Measurements from ENCODE around the gene PPP4R4. TPM values are rescaled to one million over a fixed set of nuclear protein-coding genes. Genes with fewer than 3 reads are reported as not detected.
A peak's percentile ranks its signal among the peaks of the same experiment; 100 is the strongest.

Gene PPP4R4
- total RNA-seq, 2 donors from 2014 or later, result 0.27 to 8.9 TPM

DNA sequence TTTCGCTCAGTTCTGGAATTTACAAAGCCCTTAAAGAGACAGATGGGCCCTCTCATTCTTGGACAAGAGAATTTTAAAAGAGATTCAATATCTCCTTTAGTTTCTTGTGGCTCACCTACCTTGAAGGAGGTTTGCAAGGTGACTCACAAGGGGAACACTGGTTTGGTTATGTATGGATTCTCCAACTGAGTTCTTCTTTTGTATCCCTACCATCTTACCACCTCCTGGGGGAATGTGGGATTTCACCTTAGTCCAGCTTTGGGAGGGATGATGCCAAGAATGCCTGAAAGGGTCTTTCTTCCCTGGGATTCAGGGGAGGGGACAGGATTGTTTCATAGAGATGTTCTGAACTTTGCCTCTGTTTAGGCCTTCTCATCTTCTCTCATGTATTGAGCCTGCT is 3.7 kb downstream of the PPP4R4 start:
- ATAC-seq (ENCODE audit: insufficient number of reproducible peaks, low FRiP score, low read depth) (no peak), DNase-seq (ENCODE audit: low spot score) (no peak)
- Histone ChIP-seq H3K9me3 (no peaks in the 10 kb centered on the region), H3K4me3 (no peak overlapping the region), H3K27ac (no peak overlapping the region), H3K27me3 (replicated peaks; ENCODE audit: insufficient read depth) (peaks cover 8% of the 10 kb centered on the region), H3K4me1 (ENCODE audit: control insufficient read depth in 1 of 2, low read depth in 2 of 2) (peaks cover 4 to 26% of the 10 kb centered on the region in 2 donors), H3K36me3 (no peaks in the 10 kb centered on the region)
- TF ChIP-seq, protein P1, sequence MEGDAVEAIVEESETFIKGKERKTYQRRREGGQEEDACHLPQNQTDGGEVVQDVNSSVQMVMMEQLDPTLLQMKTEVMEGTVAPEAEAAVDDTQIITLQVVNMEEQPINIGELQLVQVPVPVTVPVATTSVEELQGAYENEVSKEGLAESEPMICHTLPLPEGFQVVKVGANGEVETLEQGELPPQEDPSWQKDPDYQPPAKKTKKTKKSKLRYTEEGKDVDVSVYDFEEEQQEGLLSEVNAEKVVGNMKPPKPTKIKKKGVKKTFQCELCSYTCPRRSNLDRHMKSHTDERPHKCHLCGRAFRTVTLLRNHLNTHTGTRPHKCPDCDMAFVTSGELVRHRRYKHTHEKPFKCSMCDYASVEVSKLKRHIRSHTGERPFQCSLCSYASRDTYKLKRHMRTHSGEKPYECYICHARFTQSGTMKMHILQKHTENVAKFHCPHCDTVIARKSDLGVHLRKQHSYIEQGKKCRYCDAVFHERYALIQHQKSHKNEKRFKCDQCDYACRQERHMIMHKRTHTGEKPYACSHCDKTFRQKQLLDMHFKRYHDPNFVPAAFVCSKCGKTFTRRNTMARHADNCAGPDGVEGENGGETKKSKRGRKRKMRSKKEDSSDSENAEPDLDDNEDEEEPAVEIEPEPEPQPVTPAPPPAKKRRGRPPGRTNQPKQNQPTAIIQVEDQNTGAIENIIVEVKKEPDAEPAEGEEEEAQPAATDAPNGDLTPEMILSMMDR (IDR thresholded peaks at IDR 0.05), result no peak

DNA sequence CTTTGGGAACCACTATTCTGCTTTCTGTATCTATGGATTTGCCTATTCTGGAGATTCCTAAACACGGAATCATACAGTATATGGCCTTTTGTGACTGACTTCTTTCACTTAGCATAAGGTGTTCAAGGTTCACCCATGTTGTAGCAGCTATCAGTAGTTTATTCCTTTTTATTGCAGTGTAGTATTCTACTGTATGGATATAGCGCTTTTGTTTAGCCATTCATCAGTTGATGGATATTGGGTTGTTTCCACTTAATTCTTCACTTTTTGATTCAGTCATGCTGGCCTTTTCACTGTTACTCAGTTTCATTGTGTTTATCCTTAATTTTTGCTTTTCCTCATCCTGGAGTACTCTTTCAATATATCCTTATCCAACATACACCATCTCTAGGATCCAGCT is 5.1 kb downstream of the PPP4R4 start:
- H3K9me3 ChIP-seq, result no peaks in the 10 kb centered on the region
- peaks cover 8% of the 10 kb centered on the region for H3K27me3 ChIP-seq (replicated peaks; ENCODE audit: insufficient read depth)
- H3K4me1 ChIP-seq (ENCODE audit: control insufficient read depth in 1 of 2, low read depth in 2 of 2), result peaks cover 4 to 21% of the 10 kb centered on the region in 2 donors
- ATAC-seq (ENCODE audit: insufficient number of reproducible peaks, low FRiP score, low read depth) (no peak), DNase-seq (ENCODE audit: low spot score) (no peak)
- TF ChIP-seq, protein P1 (IDR thresholded peaks at IDR 0.05), result no peak
- no peaks in the 10 kb centered on the region for H3K36me3 ChIP-seq
- no peak overlapping the region for H3K4me3 ChIP-seq
- H3K27ac ChIP-seq, result no peak overlapping the region

DNA sequence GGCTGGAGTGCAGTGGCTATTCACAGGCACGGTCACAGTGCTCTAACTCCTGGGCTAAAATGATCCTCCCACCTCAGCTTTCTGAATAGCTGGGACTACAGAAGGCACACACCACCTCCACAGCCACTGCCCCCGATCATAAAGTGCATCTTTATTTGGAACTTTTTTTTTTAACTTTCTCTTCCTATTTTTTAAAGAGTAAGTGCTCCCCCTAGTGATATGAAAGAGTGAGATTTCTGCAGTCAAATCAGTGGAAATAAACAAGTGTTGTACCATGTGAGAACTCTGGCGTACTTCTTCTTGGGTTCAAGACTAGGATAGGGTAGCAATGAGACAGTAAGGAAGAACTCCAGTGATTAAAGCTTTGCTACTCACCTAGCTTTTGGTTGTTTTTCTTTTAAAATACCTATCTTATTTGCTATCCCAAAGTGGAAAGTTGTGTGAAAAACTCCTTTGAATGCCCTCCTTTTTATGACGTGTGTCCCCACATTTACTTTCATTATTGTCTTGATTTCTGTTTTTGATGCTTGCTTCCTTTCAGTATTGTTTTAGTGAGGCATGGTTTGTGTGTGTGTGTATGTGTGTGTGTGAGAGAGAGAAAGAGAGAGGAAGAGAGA is 6.6 kb downstream of the PPP4R4 start:
- H3K4me1 ChIP-seq (ENCODE audit: control insufficient read depth in 1 of 2, low read depth in 2 of 2), result peaks cover 0 to 7% of the 10 kb centered on the region in 2 donors
- no peak for DNase-seq (ENCODE audit: low spot score)
- no peak overlapping the region for H3K27ac ChIP-seq
- TF ChIP-seq, protein P1 (IDR thresholded peaks at IDR 0.05), result peak; percentile 57
- H3K9me3 ChIP-seq, result no peaks in the 10 kb centered on the region
- H3K4me3 ChIP-seq, result peak overlapping the region; percentile 22
- no peak for ATAC-seq (ENCODE audit: insufficient number of reproducible peaks, low FRiP score, low read depth)
- peaks cover 10% of the 10 kb centered on the region for H3K27me3 ChIP-seq (replicated peaks; ENCODE audit: insufficient read depth)
- no peaks in the 10 kb centered on the region for H3K36me3 ChIP-seq

DNA sequence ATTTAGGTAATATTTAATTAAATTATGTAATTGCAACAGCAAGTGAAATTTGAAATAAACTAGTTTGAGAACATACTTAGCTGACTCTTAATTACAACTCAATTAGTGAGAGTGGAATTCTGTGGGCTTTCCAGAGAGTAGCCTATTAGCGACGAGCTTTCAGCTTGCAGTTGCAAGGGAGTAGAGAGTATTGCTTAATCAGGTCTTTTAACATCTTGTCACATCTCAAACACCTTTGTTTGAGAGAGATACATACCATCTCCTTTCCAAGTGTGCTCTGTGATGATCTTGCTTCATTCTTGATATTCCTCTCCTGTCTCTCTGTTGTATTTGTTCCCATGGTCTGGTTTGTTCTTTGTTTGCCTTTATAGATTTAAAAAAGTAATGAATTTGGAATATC is 7.7 kb downstream of the PPP4R4 start:
- Histone ChIP-seq H3K4me1 (ENCODE audit: control insufficient read depth in 1 of 2, low read depth in 2 of 2) (peaks cover 0 to 6% of the 10 kb centered on the region in 2 donors), H3K4me3 (no peak overlapping the region), H3K27ac (no peak overlapping the region), H3K36me3 (no peaks in the 10 kb centered on the region), H3K27me3 (replicated peaks; ENCODE audit: insufficient read depth) (peaks cover 17% of the 10 kb centered on the region), H3K9me3 (no peaks in the 10 kb centered on the region)
- no peak for ATAC-seq (ENCODE audit: insufficient number of reproducible peaks, low FRiP score, low read depth)
- DNase-seq (ENCODE audit: low spot score), result no peak
- TF ChIP-seq, protein P1 (IDR thresholded peaks at IDR 0.05), result no peak

DNA sequence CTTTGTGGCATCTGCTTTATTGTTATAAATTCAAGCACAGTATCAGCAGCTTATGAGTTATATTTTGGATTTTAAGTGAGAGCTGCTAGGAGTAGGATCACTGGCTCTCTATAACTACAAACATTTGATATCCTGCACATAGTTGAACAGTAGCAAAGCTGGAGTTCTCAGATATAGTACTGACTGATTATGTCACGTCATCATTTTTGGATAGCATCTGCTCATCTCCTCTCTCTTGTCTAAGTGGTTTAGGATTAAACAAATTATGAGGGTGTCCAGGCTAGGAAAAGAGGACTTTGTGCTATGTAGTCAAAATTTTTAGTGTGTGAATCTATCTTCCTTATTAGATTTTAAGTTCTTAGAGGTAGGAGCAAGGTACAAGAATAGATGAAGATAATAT is 18.4 kb downstream of the PPP4R4 start:
- Histone ChIP-seq H3K9me3 (peaks cover 5% of the 10 kb centered on the region), H3K36me3 (no peaks in the 10 kb centered on the region), H3K27me3 (replicated peaks; ENCODE audit: insufficient read depth) (no peaks in the 10 kb centered on the region), H3K4me1 (ENCODE audit: control insufficient read depth in 1 of 2, low read depth in 2 of 2) (no peaks in the 10 kb centered on the region), H3K4me3 (no peak overlapping the region), H3K27ac (no peak overlapping the region)
- TF ChIP-seq, protein P1 (IDR thresholded peaks at IDR 0.05), result no peak
- DNase-seq (ENCODE audit: low spot score) (no peak), ATAC-seq (ENCODE audit: insufficient number of reproducible peaks, low FRiP score, low read depth) (no peak)

All from thoracic aorta (tissue), 2 donors.